ENCODE measurements around the gene KLHL5.

DNA sequence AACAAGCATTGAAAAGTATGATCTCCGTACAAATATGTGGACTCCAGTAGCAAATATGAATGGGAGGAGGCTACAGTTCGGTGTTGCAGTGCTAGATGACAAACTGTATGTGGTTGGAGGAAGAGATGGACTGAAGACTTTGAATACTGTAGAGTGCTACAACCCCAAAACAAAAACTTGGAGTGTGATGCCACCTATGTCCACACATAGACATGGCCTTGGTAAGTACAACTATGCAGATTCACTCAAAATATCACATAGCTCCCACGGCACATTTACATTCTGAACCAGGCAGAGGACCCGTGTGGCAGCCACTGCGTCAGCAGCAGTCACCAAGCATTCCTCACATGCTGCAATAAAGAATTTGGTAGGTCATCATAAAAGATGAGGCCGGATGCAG is 41.3 kb downstream of the KLHL5 start:
- TF ChIP-seq, protein P1, sequence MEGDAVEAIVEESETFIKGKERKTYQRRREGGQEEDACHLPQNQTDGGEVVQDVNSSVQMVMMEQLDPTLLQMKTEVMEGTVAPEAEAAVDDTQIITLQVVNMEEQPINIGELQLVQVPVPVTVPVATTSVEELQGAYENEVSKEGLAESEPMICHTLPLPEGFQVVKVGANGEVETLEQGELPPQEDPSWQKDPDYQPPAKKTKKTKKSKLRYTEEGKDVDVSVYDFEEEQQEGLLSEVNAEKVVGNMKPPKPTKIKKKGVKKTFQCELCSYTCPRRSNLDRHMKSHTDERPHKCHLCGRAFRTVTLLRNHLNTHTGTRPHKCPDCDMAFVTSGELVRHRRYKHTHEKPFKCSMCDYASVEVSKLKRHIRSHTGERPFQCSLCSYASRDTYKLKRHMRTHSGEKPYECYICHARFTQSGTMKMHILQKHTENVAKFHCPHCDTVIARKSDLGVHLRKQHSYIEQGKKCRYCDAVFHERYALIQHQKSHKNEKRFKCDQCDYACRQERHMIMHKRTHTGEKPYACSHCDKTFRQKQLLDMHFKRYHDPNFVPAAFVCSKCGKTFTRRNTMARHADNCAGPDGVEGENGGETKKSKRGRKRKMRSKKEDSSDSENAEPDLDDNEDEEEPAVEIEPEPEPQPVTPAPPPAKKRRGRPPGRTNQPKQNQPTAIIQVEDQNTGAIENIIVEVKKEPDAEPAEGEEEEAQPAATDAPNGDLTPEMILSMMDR (IDR thresholded peaks at IDR 0.05): no peak
- TF ChIP-seq ZFX (IDR thresholded peaks at IDR 0.05; ENCODE audit: borderline replicate concordance): no peak
